Suppressor macrophage treated with lipopolysaccharide for 1 hour (primary cell): ENCODE results near the gene STX8.
A peak's percentile ranks its signal among the peaks of the same experiment; 100 is the strongest.

Experiments used
- DNase-seq, 3 donors: peaks; one replicate each; pipeline ENCODE4 v3.0.0-alpha.2; 2020 to 2022

Gene STX8

DNA sequence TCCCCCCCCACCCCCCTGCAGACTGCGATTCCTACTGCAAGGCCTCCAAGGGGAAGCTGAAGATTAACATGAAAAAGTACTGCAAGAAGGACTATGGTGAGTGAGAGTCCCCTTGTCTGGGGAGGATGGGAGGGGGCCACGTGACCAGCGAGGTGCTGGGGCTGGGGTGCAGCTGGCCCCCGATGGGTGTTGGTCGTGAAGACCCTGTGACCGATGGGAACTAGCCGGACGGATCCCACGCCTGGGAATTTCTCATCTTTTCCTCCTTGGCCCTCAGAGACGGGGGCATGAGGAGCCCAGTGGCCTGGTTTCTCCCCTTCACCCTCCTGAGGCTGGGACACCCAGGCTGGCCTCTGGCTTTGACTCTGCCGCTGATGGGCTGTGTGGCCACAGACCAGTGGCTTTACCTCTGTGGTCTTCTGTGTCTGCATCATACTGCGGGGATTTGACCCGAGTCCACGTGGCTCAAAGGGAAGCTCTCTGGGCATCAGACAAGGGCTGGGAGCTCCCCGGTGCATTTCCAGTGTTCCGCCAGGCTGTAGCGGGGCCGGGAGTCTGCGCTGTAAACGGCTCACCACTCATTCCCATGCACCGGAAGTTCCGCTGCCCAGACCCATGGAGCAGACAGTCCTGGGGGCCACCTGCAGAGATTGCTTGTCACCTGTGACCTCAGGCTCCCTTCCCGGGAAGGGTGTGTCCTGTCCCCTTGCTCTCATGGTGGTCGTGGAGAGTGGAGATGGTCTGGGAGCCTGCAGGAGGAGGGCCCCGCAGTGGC is 354.3 kb downstream of the STX8 start:
- DNase-seq = no peak

DNA sequence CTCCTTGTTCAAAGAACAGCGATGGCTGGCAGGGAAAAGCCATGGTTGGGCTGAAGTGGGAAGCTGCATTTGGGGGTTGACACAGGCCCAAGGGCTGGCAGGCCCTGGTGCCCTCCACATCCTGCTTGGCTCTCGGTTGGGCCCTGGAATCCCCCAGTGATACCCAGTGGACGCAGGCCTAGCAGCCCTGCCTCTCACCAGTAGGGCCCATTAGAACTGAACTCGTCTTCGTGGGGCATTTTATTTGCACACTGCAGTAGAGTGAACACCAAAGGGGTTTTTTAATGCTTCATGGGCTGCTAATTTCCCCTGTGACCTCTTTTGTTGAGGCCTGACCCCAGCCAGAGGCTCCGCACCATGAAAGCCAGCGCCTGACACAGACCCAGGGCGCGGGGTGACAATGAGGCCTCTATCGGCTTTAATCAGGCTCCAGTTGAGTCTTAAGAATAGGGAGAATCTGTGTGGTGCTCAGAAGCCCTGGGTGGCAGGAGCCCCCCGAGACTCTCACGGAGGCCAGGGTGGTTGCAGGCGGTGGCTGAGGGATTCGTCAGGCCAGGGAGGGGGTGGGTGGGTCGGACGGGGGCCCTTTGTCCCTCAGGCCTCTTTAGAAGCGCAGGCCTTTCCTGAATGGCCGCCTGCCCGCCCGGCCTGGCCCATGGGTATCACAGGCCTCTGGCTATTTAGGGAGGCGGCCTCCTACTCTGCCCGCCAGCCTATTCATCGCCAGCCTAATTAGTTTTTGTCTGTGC is 355.0 kb downstream of the STX8 start:
- no peak for DNase-seq

GRCh38 chr17:9219631-9220397 is 355.8 kb downstream of the STX8 start:
- no peak for DNase-seq

- DNase-seq = no peak
These were observed 356.7 kb downstream of the STX8 start for GRCh38 chr17:9218911-9219310.

GRCh38 chr17:9218064-9218635 is 357.5 kb downstream of the STX8 start:
- no peak for DNase-seq

GRCh38 chr17:9217151-9218056 is 358.2 kb downstream of the STX8 start:
- DNase-seq = no peak

DNA sequence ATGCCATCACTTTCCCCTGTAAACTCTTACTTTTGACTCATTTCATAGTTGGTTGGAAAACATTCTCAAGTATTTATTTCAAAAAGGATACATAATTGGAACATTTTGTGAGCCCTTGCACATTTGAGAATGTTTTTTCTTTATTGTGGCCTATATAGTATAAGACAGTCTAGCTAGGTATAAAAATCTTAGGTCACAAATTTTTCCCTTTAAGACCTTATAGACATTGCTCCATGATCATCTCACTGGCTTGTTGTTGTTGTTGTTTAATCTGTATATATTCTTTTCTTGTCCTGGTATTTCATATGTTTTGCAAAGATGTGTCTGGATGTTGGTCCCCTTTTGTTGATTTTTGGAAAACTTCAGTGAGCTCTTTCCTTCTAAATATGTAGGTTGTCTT is 360.2 kb downstream of the STX8 start:
- DNase-seq = no peak

DNA sequence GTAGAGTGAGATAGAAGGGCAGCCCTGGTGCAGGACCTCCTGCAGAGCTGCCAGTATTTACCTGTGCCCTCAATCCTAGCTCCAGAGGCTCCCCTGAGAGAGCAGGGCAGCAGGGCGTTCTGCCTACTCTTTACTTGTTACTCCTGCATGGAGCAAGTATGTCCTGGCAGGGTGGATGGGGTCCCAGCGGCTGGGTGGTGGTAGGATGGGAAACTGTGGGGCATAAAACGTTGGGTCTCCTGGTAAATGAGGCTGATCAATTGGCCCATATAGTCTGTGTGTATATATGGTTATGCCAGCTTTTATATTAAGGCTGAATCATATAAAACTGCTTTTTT is 362.3 kb downstream of the STX8 start:
- DNase-seq = no peak

DNA sequence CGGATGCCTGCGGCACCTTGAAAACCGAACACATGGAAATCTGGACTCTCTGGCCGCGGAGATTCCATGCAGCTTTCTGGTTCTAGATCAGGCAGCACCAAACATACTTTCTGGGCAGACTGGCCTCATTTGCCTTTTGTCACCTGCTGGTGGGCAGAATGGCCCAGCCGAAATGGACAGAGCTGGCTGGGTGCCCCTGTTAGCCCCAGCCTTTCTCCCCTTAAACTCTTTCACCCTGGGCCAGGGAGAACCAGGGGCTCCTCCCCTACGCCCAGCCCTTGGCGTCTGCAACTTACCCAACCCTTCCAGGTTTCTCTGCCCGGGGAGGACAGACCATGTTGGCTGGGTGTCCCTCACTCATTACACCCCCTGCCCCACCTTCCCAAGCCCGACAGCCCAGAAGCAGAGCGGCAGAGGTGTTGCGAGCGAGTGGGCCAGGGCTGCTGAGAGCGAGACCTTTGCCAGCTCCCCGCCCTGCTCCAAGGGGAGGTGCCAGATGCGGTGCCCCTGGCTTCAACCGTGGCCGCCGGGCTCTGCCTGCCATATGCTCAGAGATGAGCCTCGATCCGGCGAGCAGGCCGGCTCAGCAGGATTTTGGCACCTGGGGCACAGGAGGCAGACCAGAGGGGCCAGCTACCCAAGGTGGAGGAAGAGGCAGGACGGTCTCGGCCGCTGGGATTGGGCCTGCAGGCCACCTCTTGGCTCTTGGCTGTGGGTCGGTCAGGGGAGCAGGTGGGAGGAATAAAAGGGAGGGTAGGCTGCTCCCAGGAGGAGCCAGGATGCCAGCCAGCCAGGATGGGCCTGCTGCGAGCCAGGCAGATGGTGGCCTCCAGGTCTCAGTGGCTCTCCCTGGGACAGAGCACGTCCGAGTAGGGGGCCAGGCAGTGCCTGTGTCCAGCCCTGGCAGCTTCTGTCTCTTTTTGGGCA is 363.0 kb downstream of the STX8 start:
- DNase-seq = no peak

DNA sequence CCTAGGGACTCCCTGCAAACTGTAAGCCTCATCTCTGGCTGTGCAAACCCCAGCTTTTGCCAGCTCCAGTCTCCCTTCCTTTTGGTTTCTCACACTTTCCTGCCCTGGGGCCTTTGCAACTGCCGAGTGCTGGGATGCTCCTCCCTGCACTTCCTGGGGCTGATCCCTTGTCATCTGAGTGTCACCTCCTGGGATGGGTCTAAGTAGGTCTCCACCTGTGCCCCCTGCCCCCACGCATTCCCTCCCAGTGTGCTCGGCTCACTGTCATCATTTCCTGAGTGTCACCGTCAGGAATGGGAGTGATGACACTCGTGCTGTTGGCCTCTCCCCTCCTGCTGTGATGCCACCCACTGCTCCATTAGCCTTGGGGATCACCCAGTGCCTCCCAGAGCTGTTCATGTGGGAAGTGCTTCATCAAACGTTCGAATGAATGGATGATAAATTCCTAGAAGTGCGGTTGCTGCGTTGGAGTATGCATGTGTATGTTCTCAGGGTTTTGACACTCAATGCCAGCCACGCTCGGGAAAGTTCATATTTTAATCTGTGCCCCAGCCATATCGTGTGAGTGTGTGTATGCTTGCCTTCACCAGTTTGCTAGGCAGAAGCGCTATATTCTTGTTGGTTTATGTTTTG is 364.4 kb downstream of the STX8 start:
- DNase-seq = no peak

DNA sequence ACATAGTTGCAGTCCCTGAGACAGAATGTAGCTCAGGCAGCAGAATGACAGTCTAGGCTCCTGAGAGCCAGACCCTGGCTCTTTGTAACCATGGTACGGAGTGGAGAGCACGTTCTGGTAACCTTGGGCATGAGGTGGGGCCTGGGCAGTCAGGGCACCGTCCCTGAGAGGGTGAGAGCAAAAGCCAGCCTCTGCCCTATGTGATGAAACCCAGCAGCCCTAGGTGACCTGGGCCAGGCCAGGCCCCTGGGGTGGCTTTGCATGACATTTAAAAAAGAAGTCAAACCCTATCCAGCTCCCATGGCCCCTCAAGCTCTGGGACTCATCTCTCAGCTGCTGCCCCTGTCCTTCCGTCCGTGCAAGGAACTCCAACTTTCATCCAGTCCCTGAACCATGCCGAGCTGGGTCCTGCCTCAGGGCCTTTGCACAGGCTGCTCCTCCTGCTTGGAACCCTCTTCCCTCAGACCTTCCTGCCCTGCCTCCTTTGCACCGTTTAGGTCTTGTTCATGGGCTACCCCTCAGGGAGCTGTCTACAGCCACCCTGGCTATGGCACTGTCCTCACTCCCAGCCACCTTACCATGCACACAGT is 365.7 kb downstream of the STX8 start:
- no peak for DNase-seq

GRCh38 chr17:9209347-9209746 is 366.3 kb downstream of the STX8 start:
- no peak for DNase-seq

GRCh38 chr17:9208381-9209105 is 367.1 kb downstream of the STX8 start:
- no peak for DNase-seq

- DNase-seq = no peak
These were observed 368.8 kb downstream of the STX8 start for GRCh38 chr17:9206741-9207332.

DNA sequence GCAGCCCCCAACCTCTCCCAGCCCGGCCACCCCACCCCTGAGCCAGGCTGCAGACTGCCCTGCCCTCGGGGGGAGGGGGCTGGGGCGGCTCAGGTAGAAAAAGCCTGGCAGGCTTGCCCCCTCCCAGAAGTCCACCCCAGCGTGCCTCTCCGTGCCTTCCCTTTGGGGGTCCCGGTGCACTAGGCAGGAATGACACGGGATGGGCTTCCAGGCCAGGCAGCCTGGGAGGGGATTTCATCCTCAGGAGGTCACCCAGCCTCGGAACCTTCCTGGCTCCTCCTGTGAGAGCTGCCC is 369.3 kb downstream of the STX8 start:
- DNase-seq = no peak

DNA sequence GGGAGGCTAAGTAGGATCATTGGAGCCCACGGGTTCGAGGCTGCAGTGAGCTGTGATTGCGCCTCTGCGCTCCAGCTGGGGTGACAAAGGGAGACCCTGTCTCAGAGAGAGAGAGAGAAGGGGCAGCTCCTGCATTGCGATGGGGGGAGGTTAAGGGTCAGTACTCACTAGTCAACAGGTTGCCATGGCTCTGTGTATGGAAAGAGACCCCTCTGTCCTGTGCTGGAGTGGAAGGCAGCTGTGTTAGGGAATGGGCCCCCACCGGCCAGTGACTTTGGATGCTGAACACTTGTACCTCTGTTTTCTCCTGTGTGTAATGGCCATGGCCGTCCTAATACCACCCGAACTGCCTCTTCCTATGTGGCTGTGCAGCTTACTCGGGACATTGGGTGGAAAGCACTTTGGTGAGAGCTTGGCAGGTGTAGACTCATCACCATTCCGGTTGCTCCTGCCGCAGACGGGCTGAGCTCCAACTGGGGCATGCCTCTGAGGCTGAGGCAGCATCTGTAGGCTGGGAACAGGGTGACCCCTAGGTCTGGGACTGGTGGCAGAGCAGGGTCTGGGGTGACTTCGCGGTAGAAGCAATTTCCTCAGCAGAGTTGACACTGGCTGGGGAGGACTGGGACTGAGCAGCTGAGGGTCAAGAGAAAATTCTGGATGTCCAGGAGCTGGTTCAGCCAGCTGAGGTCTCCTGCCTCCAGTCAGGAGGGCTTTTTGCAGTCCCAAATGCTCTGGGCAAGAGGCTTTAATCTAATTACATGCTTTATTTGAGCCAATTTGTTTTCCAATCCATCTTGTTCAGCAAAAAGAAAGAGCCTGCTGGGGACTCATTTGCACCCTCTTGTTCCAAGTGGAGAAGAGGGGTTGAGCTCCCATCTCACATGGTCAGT is 369.9 kb downstream of the STX8 start:
- no peak for DNase-seq

DNA sequence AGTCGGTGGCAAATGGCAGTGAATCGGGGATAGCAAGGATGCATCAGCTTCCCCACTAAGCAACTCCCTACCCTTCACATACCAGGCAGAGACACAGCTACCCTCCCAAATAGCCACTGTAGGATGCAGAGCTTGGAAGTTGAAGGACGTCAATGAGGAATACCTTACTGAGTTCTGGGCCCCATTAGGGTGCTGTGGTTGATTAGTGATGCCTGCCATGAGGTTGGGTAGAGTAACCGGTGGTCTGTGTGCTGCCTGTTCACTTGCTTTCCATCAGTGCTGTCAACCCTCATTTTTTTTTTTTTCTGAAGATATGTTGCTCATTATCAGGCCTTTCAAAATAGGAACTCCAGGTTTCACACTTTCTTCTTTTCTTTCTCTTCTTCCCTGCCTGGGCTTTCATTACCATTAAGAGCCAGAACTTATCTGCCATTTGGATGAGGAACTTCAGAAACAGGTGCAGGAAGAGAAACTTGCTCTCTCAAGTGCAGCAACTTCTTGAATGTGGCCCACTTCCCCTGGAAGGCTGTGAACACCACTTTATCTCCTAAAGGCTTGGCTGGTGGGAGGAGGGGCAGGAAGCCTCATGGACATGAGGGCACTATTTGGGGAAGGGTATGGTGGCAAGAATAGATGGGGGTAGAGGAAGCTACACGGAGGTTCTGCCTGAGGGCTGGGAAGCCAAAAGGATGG is 370.8 kb downstream of the STX8 start:
- peak in 1 of 3 donors; percentile 6 for DNase-seq
